ENCODE measurements around the gene LAMA4. TPM values are rescaled to one million over a fixed set of nuclear protein-coding genes. Genes with fewer than 3 reads are reported as not detected.

LAMA4 gene
- total RNA-seq, 1 donor from 2014 or later: 56.5 TPM

DNA sequence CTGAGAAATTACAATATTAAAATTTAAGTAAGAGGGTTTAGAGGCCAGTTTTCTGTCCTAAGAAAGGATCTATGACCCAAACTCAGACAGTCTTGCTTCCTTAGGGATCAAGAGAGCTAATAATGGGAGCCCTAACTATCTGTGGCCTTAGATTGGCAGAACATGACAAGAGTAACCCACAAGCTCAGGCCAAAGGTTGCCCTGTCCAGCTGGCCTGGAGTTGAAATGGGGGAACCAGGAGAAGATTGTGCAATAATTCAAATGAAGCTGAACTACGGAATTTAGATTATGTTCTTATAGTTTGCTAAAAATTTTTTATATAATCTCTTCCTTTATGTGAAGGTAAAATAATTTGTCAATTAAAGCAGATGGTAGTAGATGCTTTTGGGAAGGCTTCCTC, 26.4 kb downstream of the LAMA4 start:
- H3K4me3 ChIP-seq: no peak overlapping the region
- DNase-seq (ENCODE audit: extremely low spot score in 2 of 2): no peak
- peaks cover 47% of the 10 kb centered on the region for H3K4me1 ChIP-seq
- TF ChIP-seq POLR2A (IDR thresholded peaks at IDR 0.05) (no peak), POLR2AphosphoS5 (IDR thresholded peaks at IDR 0.05; ENCODE audit: insufficient read depth in 1 of 2, low read depth in 1 of 2) (no peak), CTCF (IDR thresholded peaks at IDR 0.05) (no peak)
- no peaks in the 10 kb centered on the region for H3K27me3 ChIP-seq
- H3K9me3 ChIP-seq: no peaks in the 10 kb centered on the region
- H3K36me3 ChIP-seq: no peaks in the 10 kb centered on the region
- H3K27ac ChIP-seq: peak overlapping the region; percentile 35
- intact Hi-C loops (cut with DNase I): no loop called here

- Histone ChIP-seq H3K4me1 (peaks cover 44% of the 10 kb centered on the region), H3K27ac (peak overlapping the region; percentile 35), H3K4me3 (no peak overlapping the region), H3K36me3 (no peaks in the 10 kb centered on the region), H3K9me3 (no peaks in the 10 kb centered on the region), H3K27me3 (no peaks in the 10 kb centered on the region)
- DNase-seq (ENCODE audit: extremely low spot score in 2 of 2): no peak
- intact Hi-C loops (cut with DNase I): no loop called here
- TF ChIP-seq POLR2AphosphoS5 (IDR thresholded peaks at IDR 0.05; ENCODE audit: insufficient read depth in 1 of 2, low read depth in 1 of 2): no peak
Observed at GRCh38 chr6:112227411-112227810, 27.0 kb downstream of the LAMA4 start.

DNA sequence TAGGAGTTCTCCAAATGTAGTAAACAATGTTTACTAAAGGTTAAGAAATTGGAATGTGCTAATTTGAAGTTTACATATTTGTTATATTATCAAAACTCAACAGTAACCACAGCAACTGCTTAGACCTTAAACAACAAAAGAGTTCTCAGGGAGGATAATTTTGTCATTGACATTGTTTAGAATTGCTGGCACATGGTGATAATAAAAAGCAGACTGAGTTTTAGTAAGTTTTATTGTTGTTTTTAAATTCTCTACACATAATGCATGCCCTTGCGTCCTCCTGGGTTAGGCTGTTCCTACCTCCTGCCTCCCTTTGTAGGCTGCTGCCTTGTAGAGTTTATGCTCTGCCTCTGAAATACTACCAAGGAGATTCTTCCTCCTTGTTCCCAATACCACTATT, 28.7 kb downstream of the LAMA4 start:
- TF ChIP-seq CTCF (IDR thresholded peaks at IDR 0.05) (no peak), POLR2AphosphoS5 (IDR thresholded peaks at IDR 0.05; ENCODE audit: insufficient read depth in 1 of 2, low read depth in 1 of 2) (no peak), POLR2A (IDR thresholded peaks at IDR 0.05) (no peak)
- intact Hi-C loops (cut with DNase I): no loop called here
- Histone ChIP-seq H3K4me1 (peaks cover 44% of the 10 kb centered on the region), H3K27ac (peak overlapping the region; percentile 35), H3K36me3 (no peaks in the 10 kb centered on the region), H3K4me3 (no peak overlapping the region), H3K9me3 (no peaks in the 10 kb centered on the region), H3K27me3 (no peaks in the 10 kb centered on the region)
- no peak for DNase-seq (ENCODE audit: extremely low spot score in 2 of 2)

GRCh38 chr6:112224088-112224487, 30.3 kb downstream of the LAMA4 start:
- Histone ChIP-seq H3K9me3 (no peaks in the 10 kb centered on the region), H3K27ac (peak overlapping the region; percentile 42), H3K36me3 (no peaks in the 10 kb centered on the region), H3K4me1 (peaks cover 46% of the 10 kb centered on the region), H3K4me3 (no peak overlapping the region), H3K27me3 (no peaks in the 10 kb centered on the region)
- intact Hi-C loops (cut with DNase I): no loop called here
- no peak for TF ChIP-seq POLR2AphosphoS5 (IDR thresholded peaks at IDR 0.05; ENCODE audit: insufficient read depth in 1 of 2, low read depth in 1 of 2)
- TF ChIP-seq POLR2A (IDR thresholded peaks at IDR 0.05): no peak
- no peak for TF ChIP-seq CTCF (IDR thresholded peaks at IDR 0.05)
- no peak for DNase-seq (ENCODE audit: extremely low spot score in 2 of 2)

- peak; percentile 47 to 83 for TF ChIP-seq POLR2AphosphoS5 (IDR thresholded peaks at IDR 0.05; ENCODE audit: insufficient read depth in 1 of 2, low read depth in 1 of 2)
- no peak for TF ChIP-seq POLR2A (IDR thresholded peaks at IDR 0.05)
- TF ChIP-seq CTCF (IDR thresholded peaks at IDR 0.05): no peak
- peak overlapping the region; percentile 42 for H3K27ac ChIP-seq
- no peaks in the 10 kb centered on the region for H3K36me3 ChIP-seq
- no peaks in the 10 kb centered on the region for H3K27me3 ChIP-seq
- H3K4me1 ChIP-seq: peaks cover 52% of the 10 kb centered on the region
- intact Hi-C loops (cut with DNase I): no loop called here
- DNase-seq (ENCODE audit: extremely low spot score in 2 of 2): no peak
- no peaks in the 10 kb centered on the region for H3K9me3 ChIP-seq
- no peak overlapping the region for H3K4me3 ChIP-seq
Observed at GRCh38 chr6:112223070-112223861, 31.1 kb downstream of the LAMA4 start.

All from vagina (tissue), 2 donors.